Hepatocyte (in vitro differentiated cells): ENCODE data around the gene NR1H4. TPM values are rescaled to one million over a fixed set of nuclear protein-coding genes. Genes with fewer than 3 reads are reported as not detected.

Experiments
- DNase-seq: peaks from one replicate; pipeline ENCODE4 v3.0.0-alpha.2; 2016; ENCODE audit warnings: low spot score
- H2AFZ ChIP-seq: fragments of 200-600 bp; sonication (generic); 2 replicates; pipeline ENCODE4 v1.6.0; 2016; ENCODE audit warnings: antibody characterized with exemption, mild to moderate bottlenecking
- H3K27ac ChIP-seq: fragments of 200-600 bp; sonication (generic); 2 replicates; pipeline ENCODE4 v1.5.1; 2016; ENCODE audit warnings: mild to moderate bottlenecking
- H3K27me3 ChIP-seq: fragments of 200-600 bp; sonication (generic); 2 replicates; pipeline ENCODE4 v1.6.1; 2016
- H3K36me3 ChIP-seq: fragments of 200-600 bp; sonication (generic); replicated peaks from 2 replicates; pipeline ENCODE4 v1.5.1; 2016; ENCODE audit warnings: low read depth; ENCODE audit not compliant: insufficient read depth
- H3K4me1 ChIP-seq: fragments of 200-600 bp; sonication (generic); 2 replicates; pipeline ENCODE4 v1.5.1; 2016; ENCODE audit warnings: mild to moderate bottlenecking, moderate library complexity; ENCODE audit not compliant: insufficient read depth
- H3K4me2 ChIP-seq: fragments of 200-600 bp; sonication (generic); 2 replicates; pipeline ENCODE4 v1.6.0; 2016
- H3K4me3 ChIP-seq: fragments of 200-600 bp; sonication (generic); 2 replicates; pipeline ENCODE4 v1.5.1; 2016; ENCODE audit warnings: mild to moderate bottlenecking
- H3K79me2 ChIP-seq: fragments of 200-600 bp; sonication (generic); 2 replicates; pipeline ENCODE4 v1.6.0; 2017; ENCODE audit warnings: mild to moderate bottlenecking
- H3K9me2 ChIP-seq: fragments of 200-600 bp; sonication (generic); replicated peaks from 2 replicates; pipeline ENCODE4 v1.6.0; 2017; ENCODE audit warnings: mild to moderate bottlenecking; ENCODE audit not compliant: insufficient read depth
- H3K9me3 ChIP-seq: fragments of 200-600 bp; sonication (generic); 2 replicates; pipeline ENCODE4 v1.5.1; 2016; ENCODE audit warnings: low read depth, mild to moderate bottlenecking
- H4K20me1 ChIP-seq: fragments of 200-600 bp; sonication (generic); 2 replicates; pipeline ENCODE4 v1.6.0; 2016; ENCODE audit warnings: mild to moderate bottlenecking; ENCODE audit not compliant: insufficient read depth, poor library complexity, severe bottlenecking
- EZH2 ChIP-seq: fragments of 200-600 bp; sonication (generic); IDR thresholded peaks from 2 replicates; pipeline ENCODE4 v1.6.1; 2016; ENCODE audit warnings: antibody characterized with exemption, mild to moderate bottlenecking, borderline replicate concordance
- EZH2phosphoT487 ChIP-seq: fragments of 200-600 bp; sonication (generic); IDR thresholded peaks from one replicate; pipeline ENCODE4 v1.6.1; 2018; ENCODE audit warnings: antibody characterized with exemption, mild to moderate bottlenecking, low read depth, moderate library complexity; ENCODE audit not compliant: unreplicated experiment, severe bottlenecking
- WGBS: methylation state at CpG from one replicate; pipeline ENCODE4 v1.1.6; 2016; ENCODE audit warnings: low lambda C conversion rate; ENCODE audit errors: missing lambda C conversion rate; 5-methylcytosine and 5-hydroxymethylcytosine counted together
- polyA plus RNA-seq: library from polyadenylated mRNA; unstranded; fragments of >200 nt; fragmentation: Nextera tagmentation; extraction: Ambion mirVana; gene quantifications from 2 replicates; pipeline ENCODE4 v1.2.1, GENCODE V29; 2016
- total RNA-seq: library from RNA; depleted of rRNA; stranded (reverse); fragments of >200 nt; gene quantifications from 2 replicates; pipeline ENCODE4 v1.2.3, GENCODE V29; 2014
- TF ChIP-seq, protein P1 (sequence below): fragments of 200-600 bp; sonication (generic); IDR thresholded peaks from 2 replicates; pipeline ENCODE4 v1.5.1; 2016; ENCODE audit warnings: antibody characterized with exemption, mild to moderate bottlenecking; ENCODE audit not compliant: poor library complexity

Gene NR1H4
- total and polyA plus RNA-seq, 2 experiments from 2014 or later, result 12.4 to 39.0 TPM

DNA sequence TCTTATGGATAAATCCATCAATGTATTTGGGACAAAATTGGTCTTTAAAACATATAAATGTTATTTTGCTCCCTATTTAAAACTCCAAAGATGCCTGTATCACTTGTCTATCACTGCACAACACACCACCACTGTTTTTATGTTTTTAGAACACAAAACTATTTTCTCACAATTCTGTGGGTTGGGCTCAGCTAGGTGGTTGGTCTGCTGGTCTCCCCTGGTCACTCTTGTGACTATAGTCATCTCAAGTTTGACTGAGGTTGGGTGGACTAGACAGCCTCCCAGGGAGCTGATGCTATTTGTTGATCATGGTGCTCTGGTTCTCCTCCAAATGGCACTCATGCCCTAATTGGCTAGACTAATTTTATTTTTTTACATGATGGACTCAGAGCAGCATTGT lies 39.5 kb upstream of the NR1H4 start:
- DNase-seq, result no peak
- Histone ChIP-seq H3K4me3 (no peak overlapping the region), H3K27me3 (no peaks in the 10 kb centered on the region), H2AFZ (no peak overlapping the region), H3K9me3 (no peaks in the 10 kb centered on the region), H3K4me1 (peaks cover 13% of the 10 kb centered on the region), H3K27ac (no peak overlapping the region), H3K9me2 (no peaks in the 10 kb centered on the region), H3K79me2 (no peaks in the 10 kb centered on the region), H4K20me1 (no peaks in the 10 kb centered on the region), H3K36me3 (no peaks in the 10 kb centered on the region), H3K4me2 (no peak overlapping the region)
- no peak for TF ChIP-seq EZH2
- TF ChIP-seq, protein P1, sequence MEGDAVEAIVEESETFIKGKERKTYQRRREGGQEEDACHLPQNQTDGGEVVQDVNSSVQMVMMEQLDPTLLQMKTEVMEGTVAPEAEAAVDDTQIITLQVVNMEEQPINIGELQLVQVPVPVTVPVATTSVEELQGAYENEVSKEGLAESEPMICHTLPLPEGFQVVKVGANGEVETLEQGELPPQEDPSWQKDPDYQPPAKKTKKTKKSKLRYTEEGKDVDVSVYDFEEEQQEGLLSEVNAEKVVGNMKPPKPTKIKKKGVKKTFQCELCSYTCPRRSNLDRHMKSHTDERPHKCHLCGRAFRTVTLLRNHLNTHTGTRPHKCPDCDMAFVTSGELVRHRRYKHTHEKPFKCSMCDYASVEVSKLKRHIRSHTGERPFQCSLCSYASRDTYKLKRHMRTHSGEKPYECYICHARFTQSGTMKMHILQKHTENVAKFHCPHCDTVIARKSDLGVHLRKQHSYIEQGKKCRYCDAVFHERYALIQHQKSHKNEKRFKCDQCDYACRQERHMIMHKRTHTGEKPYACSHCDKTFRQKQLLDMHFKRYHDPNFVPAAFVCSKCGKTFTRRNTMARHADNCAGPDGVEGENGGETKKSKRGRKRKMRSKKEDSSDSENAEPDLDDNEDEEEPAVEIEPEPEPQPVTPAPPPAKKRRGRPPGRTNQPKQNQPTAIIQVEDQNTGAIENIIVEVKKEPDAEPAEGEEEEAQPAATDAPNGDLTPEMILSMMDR, result no peak
- TF ChIP-seq EZH2phosphoT487, result no peak

DNA sequence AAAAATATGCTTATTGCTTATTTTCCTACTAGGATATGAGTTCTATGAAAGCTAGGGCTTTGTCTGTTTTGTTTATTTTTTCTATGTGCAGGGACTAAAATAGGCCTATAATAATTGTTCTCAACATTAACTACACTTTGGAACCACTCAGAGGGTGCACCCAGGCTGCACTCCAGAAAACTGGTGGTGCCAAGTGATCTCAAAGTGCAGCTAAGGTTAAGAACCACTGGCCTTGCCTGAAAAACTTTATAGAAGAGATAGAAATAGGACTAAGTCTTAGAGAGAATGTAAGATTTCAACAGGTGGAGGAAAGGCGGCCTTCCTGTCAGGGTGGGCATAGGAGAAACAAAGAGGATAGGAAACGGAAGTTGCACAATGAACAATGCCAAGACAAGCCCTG lies 37.7 kb upstream of the NR1H4 start:
- Histone ChIP-seq H4K20me1 (no peaks in the 10 kb centered on the region), H3K4me3 (no peak overlapping the region), H2AFZ (no peak overlapping the region), H3K9me3 (no peaks in the 10 kb centered on the region), H3K4me1 (peaks cover 19% of the 10 kb centered on the region), H3K9me2 (no peaks in the 10 kb centered on the region), H3K4me2 (no peak overlapping the region), H3K27ac (no peak overlapping the region), H3K36me3 (no peaks in the 10 kb centered on the region), H3K79me2 (no peaks in the 10 kb centered on the region), H3K27me3 (no peaks in the 10 kb centered on the region)
- TF ChIP-seq EZH2 (no peak), EZH2phosphoT487 (no peak)
- TF ChIP-seq, protein P1, result no peak
- no peak for DNase-seq
- 89% methylated on average over 2 of the region's 2 CpGs for WGBS

DNA sequence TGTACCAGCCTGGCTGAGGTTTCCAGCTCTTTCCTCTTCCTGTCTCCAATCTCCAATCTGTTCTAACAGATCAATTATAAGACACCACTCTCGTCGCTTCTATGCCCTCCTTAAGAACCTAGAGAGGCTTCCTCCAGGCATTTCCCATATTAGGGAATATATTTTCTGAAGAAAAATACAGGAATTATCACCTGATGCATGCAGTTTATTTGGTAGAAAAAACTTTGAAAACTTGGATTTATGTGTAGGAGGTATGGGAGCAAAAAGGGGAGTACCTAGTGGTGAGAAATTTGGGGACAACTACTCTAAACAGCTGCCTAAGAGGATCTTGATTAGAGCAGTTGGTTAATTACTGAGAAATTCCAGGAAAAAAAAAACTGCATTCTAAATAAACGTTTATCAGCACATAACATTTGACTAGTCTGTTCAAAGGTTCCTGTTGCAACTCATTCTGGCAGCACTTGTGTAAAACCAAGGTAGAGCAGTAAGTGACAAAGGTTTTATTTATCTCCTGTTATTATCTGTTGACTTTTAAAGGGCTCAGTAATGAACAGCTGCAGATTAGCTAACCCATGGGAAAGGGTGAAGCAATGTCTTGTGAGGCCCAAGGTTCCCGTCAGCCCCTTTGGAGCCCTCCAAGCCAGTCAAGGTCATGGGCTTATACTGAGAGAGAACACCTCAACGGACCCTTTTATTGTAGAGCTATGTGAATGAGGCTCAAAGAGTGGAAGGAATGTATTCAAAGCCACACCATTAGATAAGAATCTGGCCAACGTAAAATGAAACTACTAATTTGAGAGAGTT lies 36.4 kb upstream of the NR1H4 start:
- Histone ChIP-seq H3K4me1 (peaks cover 19% of the 10 kb centered on the region), H3K27ac (peak overlapping the region; percentile 85), H3K4me3 (no peak overlapping the region), H3K4me2 (peak overlapping the region; percentile 59), H3K79me2 (no peaks in the 10 kb centered on the region), H3K36me3 (no peaks in the 10 kb centered on the region), H3K9me2 (no peaks in the 10 kb centered on the region), H4K20me1 (no peaks in the 10 kb centered on the region), H3K9me3 (no peaks in the 10 kb centered on the region), H3K27me3 (no peaks in the 10 kb centered on the region), H2AFZ (no peak overlapping the region)
- WGBS, result 43% methylated on average over 6 of the region's 6 CpGs
- no peak for TF ChIP-seq EZH2
- TF ChIP-seq, protein P1, result no peak
- TF ChIP-seq EZH2phosphoT487, result no peak
- DNase-seq, result peak; percentile 68
